NCI-H1105 (cell line): Measurements from ENCODE around the gene QSOX1.
"Not testable (repeated sequence)": the region's sequence is repeated elsewhere in the genome, so short reads cannot be mapped to it uniquely, and the experiment has no call there.

Source experiments
- DNase-seq: peaks from one replicate; lab custom pipeline; 2025; lab: John Stamatoyannopoulos, UW

Gene QSOX1

DNA sequence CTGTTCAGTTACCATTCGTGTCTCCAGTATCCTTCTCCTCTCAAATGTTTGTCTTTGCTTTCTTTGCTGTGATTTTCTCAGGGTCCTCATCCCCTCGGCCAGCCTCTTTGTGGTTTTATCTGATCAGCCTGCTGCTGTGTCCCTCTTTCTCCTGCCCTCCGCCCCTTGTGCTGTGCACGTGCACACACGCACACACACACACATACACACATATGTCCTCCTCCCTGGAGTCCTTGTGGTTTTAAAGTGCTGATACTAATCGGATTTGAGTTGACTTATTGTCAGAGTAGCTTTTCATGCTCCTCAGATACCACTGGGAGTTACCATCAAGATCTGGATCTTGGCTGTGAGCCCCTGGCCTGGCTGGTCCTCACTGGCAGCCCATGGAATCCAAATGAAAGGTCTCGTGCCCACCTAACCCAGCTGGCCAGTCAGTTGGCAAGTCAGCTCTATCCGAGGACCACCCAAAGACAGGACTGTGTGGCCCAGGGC, 34.1 kb downstream of the QSOX1 start:
- DNase-seq, result no peak

DNA sequence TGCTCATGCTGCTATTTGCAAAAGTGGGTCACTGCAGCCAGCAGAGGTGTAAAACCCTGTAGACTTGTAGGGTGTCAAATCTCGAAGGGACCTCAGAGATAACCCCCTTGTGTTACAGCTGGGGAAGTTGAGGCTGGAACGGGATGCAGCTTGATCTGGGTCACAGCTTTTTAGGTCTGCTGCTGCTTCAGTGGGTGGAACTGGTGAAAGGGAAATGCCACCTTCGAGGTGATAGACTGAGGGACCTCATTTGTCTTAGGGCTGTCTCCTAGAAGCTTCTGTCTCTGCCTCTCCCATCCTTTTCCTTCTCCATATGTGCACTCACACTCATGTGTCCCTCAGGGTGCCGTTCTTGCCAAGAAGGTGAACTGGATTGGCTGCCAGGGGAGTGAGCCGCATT, 35.4 kb downstream of the QSOX1 start:
- no peak for DNase-seq

DNA sequence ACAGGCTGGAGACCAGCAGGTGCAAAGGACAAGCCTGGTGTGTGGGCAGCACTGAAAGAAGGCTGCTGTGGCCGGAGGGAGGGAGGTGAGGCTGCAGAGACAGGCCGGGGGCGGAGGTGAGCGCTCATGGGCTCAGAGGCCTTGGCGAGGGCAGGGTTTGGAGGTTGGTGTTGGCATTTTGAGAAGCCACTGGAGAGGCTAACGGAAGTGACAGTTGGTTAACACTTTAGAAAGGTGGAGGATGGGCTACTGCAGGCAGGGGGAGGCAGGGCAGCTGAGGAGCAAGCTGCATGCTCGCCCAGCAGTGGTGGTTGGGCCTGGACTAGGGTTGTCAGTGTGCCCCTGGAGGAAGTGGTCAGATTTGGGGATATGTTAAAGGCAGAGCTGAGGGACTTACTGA, 37.5 kb downstream of the QSOX1 start:
- DNase-seq, result no peak

DNA sequence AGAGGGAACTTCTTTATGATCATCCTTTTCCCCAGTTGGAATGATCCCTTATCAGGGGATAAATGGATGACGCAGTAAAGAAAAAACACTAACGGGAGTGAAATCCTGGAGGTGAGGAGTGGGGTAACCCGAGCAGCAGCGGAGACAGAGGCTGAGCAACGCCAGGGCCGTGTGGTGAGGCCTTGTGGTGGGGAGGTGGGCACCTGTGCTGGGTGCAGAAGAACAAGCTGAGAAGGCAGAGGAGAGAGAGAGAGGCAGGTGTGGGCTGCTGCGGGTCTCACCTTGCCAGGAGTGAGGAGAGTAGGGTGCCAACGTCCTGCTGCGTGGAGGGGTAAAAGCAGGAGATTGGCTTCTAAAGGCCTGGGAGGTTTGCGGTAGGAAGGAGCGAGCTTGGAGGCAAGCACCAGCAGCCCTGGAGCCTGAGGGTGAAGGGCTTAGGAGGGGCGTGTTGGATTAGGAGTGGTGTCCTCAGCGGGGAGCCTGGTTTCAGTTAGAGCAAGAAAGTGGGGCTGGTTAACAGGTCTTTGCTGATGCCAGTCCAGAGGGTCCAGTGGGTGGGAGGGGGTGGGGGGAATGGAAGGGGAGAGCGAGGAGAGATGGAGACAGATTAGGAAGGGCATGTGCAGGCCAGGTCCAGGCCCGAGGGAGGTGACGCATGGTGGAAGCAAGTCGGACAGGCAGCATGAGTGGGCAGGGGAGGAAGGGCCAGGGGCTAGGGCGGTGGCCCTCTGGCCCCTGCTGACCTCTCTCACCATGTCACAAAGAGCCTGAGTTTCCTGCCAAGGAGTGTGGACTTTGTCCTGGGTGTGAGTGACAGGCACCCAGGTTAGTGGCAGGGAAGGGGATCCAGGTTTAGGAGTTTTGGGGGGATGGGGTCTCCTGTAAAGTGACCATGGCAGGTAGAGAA, 38.7 kb downstream of the QSOX1 start:
- DNase-seq, result no peak

DNA sequence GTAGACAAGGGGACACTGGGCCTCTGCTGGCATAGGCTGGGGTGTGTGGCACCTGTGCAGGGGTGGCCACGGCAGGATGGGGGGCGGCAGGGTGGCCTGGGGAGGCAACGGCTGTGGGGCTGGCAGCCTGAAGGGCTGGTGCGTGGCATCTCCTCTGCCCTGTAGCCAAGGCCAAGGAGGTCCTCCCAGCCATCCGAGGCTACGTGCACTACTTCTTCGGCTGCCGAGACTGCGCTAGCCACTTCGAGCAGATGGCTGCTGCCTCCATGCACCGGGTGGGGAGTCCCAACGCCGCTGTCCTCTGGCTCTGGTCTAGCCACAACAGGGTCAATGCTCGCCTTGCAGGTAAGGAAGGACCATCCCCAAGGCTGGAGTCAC, 39.4 kb downstream of the QSOX1 start:
- DNase-seq, result no peak

DNA sequence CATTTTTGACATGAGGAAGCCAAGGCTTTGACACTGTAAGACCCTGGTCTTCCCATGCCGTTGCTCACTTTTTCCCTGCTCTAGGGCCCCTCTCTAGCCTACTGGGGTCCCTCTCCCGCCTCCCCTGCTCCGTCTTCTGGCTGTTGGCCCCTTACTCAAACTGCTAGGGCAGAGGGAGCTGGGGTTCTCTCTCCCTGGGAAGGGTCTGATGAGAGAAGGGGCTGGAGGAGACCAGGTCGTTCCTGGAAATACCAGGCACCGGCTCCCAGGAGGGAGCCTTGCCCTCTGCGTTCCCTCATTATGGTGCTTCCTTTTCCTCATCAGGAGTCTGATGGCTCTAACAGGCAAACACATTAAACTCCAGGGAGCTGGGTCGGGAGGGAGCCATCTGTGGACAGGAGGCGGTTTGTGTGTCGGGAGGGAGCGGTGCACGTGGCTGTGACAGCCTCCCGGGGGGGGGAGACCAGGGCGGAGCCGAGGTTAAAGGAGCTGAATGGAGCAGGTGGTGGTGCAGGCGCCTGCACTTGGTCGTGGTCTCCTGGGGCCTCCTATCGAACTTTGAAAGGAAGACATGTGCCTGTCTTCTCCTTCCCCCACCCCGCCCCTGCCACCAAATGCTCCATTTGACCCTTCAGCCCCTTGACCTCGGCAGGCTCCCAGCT, 40.0 kb downstream of the QSOX1 start:
- DNase-seq, result no peak

DNA sequence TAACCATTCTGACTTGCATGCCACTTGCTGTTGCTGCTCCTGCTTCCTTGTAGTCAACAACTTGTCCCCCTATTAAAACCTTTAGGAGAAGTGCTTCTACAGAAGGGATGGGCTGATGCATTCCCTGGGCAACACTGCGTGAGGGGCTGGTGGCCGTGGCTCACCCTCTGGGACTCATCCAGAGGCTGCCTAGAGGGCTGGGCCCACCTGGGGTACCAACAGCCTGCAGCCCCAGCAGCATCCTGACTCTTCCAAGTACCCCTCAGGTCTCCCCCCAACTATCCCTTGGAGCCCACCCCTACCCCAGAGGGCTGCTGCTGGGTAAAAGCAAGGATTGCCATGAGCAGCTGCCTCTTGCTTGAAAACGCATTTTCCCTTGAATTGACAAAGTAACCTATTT, 40.7 kb downstream of the QSOX1 start:
- DNase-seq, result no peak

DNA sequence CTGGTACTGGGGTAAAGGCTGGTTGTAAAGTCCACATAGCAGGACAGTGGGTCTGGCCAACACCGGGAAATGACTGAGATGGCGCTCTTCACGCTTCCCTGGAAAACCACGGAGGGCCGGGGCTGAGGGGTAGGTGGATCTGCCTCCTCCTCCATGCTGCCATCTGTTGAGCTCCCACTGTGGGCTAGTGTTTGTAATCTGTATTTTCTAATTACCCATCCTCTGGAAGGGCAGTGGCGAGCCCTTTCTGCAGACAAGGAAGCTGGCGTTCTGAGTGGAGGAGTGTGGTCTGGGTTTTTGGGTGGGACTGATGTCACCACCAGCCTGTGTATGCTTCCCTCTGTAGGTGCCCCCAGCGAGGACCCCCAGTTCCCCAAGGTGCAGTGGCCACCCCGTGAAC, 41.2 kb downstream of the QSOX1 start:
- DNase-seq, result no peak

DNA sequence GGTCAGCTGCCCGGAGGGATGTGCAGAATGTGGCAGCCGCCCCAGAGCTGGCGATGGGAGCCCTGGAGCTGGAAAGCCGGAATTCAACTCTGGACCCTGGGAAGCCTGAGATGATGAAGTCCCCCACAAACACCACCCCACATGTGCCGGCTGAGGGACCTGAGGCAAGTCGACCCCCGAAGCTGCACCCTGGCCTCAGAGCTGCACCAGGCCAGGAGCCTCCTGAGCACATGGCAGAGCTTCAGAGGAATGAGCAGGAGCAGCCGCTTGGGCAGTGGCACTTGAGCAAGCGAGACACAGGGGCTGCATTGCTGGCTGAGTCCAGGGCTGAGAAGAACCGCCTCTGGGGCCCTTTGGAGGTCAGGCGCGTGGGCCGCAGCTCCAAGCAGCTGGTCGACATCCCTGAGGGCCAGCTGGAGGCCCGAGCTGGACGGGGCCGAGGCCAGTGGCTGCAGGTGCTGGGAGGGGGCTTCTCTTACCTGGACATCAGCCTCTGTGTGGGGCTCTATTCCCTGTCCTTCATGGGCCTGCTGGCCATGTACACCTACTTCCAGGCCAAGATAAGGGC, 41.9 kb downstream of the QSOX1 start:
- no peak for DNase-seq

DNA sequence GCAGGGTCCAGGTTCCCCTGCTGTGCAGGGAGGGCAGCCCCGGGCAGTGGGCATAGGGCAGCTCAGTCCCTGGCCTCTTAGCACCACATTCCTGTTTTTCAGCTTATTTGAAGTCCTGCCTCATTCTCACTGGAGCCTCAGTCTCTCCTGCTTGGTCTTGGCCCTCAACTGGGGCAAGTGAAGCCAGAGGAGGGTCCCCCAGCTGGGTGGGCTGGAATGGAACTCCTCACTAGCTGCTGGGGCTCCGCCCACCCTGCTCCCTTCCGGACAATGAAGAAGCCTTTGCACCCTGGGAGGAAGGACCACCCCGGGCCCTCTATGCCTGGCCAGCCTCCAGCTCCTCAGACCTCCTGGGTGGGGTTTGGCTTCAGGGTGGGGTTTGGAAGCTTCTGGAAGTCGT, 42.6 kb downstream of the QSOX1 start:
- DNase-seq, result no peak

DNA sequence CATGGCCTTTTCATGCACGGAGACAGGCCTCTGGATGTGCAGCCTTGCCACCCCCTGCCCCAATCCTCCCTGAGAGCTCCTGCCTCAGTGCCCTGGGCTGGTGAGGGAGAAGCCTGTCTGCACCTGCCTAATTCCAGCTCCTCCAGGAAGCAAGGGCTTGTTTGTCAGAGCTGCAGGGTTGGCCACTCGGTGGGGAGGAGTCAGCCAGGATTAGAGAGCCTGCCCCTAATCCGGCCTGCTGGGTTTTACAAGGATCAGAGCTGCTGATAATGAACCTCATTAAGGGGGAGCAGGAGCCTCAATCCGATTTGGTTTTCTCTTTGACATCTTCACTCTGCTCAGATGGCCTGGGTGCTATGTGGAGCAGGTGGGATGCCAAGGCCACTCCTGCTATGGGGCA, 43.5 kb downstream of the QSOX1 start:
- DNase-seq, result no peak

DNA sequence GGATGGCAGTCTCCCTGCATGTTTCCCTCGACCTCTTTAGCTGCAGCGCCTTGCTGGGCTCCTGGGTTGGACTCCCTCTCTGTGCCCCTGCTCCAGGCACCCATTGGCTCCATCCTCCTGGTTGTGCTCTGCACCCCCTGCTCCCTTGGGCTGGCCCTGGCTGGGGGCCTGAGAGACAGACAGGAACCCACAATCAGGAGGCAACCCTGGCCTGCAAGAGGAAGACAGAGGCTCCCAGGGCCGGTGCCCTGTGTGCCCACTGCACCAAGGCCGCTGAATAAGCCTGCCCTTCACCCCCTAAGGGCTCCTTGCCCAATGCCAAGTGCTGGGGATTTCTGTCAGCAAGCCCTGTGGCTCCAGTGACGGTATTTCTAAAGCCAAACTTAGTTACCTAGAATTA, 43.9 kb downstream of the QSOX1 start:
- DNase-seq, result no peak

DNA sequence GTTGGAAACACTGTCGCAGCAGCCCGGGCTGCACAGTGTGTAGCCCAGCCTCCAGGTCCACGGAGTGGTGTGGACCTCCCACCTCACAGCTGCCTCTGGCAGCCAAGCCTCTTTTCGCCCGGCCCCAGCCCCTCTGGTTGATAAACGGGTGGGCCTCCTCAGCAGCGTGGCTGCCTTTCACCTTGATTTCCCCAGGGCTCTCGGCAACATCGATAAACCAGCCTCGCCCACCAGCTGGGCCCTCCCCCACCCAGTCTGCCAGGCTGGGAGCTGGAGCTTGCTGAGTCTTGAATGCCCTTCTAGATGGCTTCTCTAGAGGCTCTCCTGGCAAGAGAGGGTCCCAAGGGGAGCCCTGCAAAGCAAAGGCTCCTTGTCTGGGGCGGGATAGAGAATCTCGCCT, 44.3 kb downstream of the QSOX1 start:
- no peak for DNase-seq

DNA sequence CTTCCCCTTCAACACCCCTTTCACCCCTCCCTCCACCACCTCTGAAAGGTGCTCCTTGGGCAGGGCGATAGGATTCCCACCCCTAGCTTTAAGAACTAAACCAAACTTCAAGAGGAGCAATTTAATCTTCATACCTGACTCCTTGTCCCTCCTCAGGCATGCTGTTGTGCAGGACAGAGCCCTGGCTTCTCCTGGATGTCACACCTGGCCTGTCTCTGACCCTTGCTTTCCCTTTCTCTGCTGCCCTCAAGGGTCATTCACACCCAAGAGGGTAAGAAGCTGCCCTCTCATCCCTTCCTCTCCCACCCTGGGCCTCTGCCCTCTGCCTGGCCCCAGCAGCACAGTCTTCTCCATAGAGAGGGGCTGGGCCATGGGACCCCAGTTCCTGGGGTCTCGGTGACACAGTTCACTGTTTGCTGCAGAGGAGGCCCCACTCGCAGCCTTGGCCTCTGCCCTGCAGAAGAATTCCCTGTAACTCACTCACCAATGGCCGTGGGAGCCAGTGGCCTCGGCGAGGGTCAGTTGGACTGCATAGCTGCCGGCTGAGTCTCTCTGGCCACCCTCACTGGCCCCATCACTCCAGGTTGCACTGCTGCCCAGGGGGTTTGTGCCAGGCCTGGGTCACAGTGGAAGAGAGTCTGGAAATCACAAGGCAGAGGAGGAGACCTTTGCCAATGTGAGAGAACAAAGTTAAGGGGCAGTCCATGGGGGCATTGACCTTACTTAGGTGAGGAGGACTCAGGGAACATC, 47.0 kb downstream of the QSOX1 start:
- DNase-seq, result no peak

DNA sequence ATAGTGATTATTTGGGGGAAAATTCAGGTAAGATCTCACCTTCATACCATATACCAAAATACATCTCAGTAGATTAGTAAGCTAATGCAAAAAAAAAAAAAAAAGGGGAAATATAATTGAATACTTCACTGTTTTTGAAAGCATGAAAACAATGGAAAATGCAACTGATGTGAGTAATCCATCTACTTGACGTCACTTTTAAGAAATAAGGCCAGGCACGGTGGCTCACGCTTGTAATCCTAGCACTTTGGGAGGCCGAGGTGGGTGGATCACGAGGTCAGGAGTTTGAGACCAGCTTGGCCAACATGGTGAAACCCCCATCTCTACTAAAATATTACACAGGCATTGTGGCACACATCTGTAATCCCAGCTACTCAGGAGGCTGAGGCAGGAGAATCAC, 47.9 kb downstream of the QSOX1 start:
- DNase-seq, result not testable (repeated sequence)

DNA sequence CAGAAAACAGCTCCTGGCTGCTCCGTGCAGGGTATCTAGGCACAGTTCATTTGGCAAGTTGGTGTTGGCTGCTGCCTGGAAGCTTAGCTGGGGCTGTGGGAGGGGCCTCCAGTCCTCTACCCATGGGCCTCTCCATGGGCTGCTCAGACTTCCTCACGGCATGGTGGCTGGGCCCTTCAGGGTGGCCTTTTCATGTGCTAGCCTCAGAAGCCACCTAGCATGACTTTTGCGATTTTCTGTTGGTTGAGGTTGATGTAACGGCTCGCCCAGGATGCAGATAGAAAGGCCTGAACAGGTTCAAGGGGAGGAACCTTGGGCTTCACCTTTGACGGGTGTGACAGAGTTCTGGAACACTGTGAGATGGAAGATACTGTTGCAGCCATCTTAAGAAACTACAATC, 49.6 kb downstream of the QSOX1 start:
- DNase-seq, result no peak

DNA sequence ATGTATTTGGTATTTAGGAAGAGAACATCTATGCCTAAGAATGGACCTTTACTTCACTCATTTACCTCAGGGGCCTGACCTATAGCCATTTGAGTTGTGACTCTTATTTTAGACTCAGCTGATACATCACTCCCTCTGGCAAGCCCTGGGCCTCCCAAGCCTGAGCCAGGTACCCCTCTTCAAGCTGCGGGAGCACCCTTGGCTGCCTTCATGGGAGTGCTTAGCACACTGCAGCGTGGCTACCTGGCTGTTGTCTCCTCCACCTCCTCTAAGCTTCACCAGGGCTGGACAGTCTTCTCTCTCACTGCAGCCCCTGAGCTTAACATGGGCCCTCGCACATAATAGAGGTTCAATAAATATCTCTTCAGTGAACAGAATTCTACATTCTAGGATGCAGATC, 51.9 kb downstream of the QSOX1 start:
- no peak for DNase-seq

DNA sequence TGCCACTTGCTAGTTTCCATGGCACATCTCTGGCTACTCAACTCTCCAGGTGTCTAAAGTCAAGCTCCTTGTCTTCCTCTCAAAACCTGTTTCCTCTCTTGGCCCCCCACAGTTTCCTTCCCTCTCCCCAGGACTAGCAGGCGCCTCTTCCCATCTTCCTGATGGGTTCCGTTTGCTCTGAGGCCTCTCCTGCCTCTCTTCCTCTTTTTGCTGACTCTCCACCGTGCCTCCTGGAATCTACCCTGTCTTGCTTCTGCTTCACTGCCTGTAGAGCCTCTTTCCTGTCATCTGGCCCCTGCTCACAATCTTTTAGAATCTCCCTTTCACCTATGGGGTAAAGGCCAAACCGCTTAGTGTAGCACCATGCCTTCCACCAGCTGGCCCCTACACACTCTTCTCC, 53.6 kb downstream of the QSOX1 start:
- no peak for DNase-seq

DNA sequence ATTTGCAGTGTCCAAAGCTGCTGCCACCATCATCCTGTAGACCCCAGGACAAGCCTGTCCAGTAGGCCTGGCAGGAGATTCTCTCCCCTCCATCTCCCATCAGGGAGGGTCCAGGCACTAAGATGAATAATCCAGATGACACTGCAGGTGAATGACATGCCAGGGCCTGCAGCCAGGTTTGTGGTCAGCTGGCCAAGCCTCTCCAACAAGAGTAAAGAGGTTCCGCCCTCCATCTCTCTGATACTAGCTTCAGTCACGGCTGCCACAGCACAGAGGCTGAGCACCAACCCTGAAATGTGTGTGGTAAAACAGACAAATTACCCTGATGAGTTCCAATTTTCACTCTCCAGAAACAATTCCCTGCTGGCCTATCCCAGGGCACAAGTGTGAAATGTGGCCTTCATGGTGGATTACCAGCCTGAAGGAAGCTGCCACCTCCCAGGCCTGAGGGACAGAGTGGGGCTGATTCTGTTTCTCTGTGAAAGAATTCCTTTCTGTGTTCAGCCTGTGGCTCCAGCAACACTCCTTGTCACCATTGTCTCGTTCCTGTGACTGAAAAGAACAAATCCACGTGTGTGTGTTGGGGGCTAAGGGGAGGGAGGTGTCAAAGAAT, 55.4 kb downstream of the QSOX1 start:
- DNase-seq, result no peak

DNA sequence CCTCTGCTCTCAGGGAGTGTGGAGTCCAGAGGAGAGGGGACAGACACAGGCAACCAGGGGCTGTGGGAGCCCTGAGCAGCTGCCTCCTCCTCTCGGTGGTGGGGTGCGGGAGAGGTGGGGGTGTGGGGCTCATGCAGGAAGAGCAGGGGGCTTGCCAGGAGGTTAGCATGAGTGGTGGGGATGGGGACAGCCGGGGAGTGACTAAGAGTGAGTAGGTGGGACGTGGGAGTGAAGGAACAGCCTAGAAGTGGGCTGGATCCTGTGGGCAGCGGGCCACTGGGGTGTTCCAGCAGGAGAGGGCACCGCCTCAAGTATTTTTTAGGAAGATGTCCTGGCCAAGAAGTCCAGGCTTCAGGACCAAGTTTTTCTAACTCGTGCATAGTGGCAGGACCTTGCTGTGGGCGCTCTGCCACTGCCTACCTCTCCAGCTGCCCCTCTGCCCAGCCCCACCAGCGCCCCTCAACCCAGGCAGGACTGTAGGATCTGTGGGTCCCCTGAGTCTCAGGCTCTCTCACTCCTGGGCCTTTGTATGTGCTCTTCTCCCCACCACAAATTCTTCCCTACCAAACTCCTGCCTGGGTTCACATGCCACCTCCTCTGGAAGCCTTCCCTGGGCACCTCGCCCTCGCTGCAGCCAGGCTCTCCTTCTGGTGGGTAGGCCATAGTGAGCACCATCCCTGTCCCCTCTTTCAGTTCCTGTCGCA, 56.6 kb downstream of the QSOX1 start:
- no peak for DNase-seq

DNA sequence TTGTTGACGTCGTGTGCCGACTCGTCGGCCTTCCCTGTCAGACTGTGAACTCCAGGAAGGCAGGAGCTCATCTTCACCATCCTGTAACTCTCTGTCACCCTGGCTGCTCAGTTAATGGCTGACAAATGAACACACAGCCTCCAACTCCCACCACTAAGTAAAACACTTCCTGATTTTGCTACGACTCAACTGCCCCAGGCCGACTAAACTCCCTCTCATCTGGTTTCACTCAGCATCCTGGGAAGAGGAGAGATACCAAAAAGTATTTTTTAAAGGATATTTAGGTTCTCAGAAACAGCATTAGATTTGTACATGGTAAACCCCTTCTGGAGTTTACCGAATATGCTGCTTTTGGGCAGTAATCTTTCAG, 57.2 kb downstream of the QSOX1 start:
- DNase-seq, result no peak
